ENCODE measurements around the gene GPR25.

Gene GPR25

GRCh38 chr1:200873671-200874397 lies 1.1 kb downstream of the GPR25 start:
- DNase-seq: no peak

DNA sequence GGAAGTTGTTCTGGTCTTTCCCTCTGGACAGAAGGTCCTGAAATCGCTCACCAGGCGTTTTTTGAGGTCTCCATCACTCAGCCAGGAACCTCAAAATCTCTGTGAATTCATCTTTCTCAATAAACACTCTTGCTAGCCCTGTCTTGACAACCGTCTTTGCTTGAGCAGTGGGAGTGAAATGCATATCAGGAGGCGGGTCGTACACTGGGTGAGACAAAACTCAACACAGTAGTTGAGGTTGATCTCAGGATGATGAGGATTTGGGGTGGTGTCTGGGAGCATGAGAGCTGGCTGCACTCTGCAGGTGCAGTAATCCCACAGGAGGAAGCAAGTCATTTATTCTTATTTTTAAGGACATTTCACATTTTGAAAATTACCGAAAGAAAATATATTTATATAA lies 1.9 kb downstream of the GPR25 start:
- DNase-seq: no peak

DNA sequence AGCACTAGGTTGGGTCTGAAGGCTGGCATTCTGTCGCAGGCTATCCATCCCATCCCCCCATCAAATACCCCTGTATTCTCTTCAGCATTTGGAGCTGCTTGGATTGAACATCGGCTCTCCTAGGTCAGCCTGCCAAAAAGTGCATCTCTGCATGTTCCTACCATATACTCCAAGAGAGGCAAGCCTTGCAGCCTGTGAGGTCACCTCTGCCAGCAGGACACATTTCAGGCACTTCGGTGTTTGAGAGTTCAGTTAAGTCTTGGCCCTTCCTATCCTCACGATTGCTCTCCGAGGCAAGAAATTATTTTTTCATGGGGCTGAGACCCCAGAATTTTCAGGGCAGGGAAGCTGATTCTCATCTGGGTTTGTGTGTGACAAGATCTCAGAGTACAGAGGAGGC lies 2.6 kb downstream of the GPR25 start:
- no peak for DNase-seq

DNA sequence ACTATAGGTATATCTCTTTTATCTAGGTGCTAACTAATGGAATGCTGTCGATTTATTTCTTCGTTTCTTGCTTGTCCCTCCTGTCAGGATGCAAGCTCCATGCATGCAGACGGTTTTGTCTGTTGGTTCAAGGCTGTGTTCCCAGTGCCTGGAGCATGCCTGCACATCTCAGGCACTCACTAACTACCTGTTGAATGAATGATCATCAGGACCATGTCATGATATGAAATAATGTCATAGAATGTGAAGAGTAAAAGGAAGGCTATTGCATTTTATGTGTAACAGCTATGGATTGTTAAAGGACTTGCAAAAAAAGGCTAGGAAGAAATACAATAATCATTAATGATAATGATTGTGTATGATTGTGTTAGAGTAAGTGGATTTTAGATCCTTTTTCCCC lies 4.2 kb downstream of the GPR25 start:
- DNase-seq: no peak

DNA sequence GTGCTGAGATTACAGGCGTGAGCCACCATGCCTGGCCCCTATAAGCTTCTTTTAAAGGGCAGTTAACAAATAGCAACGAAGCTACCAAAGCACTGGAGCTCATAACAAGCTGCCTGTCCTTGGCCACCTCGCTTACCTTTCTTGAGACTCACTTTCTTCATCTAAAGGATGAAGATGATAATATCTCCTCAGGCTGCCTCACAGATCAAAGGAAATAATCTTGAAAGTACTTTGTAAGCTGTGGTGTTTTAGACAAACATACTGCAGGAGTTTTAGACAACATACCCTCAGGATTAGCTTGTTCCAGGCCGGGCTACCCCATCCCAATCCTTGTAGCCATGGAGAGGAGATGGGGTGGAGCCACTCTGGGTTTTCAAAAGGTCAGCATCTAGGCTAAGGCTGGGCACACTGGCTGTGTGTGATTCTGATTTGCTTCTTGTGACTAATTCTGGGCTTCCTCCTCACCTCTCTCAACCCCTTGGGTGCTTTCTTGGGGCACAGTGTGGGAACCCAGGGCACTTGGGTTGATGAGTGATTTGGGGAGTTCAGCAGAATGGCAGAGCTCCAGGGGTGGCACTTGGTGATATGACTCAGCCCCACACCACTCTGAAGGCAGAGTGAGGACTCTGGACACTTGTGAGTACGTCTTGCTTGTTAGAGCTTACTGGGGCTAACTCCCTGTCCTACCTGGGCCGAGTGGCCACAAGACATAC lies 5.2 kb downstream of the GPR25 start:
- peak; percentile 42 for DNase-seq

GRCh38 chr1:200880212-200880611 lies 7.4 kb downstream of the GPR25 start:
- no peak for DNase-seq

GRCh38 chr1:200883118-200883517 lies 10.3 kb downstream of the GPR25 start:
- DNase-seq: no peak

- no peak for DNase-seq
Observed at GRCh38 chr1:200885623-200886402, 13.0 kb downstream of the GPR25 start.

DNA sequence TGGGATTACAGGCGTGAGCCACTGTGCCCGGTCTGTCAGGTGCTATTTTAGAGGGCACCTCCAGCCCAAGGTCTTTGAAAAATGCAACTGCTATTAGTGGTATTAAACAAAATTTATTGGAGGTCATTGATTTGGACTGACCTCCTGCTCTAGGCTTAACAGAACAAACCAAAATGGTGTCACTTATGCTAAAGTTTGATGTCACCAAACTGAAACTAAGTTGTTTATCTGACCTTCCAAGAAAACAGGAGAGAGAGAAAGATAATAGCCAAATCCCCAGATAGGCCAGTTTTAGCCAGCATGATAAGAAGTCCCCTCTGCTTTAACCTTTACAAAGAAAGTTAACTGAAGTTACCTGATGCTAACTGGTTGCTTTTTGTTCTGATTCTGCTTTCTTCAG lies 13.8 kb downstream of the GPR25 start:
- no peak for DNase-seq

DNA sequence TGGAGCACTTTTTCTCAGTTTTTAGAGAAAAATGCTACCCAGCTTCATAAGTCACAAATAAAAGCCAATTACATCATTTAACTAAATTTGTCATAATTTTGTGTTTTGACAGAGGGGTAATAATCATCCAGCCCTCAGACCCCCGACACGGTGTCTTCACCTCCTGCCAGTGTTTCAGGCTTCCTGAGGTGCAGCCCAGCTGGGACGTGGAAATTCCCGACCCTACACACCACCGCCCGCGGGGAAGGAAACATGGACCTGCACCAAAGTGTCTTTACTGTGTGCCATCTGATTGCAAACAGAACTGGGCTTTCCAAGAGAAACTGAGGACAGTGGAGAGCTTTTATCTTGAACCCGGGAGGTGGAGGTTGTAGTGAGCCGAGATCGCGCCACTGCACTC lies 14.3 kb downstream of the GPR25 start:
- no peak for DNase-seq

GRCh38 chr1:200887772-200888348 lies 15.1 kb downstream of the GPR25 start:
- no peak for DNase-seq

DNA sequence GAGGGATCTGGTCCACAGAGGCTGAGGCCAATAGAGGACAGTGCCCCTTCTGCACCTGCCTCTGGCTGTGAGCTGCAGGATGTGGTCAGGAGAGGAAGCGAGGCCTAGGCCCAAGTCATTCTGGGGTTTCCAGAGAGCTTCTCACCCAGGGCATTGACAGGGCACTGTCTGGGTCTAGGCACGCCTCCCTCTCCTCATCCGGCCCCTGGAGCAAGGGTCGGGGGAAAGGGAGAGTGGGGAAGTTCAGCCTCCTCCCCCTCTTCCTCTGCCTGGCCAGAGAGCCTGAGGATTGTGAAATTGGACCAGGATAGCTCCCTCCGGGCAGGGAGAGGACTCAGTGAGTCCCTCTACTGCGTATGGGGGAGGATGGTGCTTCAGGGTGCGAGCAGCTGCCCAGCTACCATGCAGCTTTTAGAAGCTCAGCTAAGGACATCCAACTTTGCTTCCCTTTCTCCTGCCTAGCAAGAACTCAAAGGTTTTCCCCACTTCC lies 15.6 kb downstream of the GPR25 start:
- peak; percentile 53 for DNase-seq

- DNase-seq: no peak
Observed at GRCh38 chr1:200889571-200889970, 16.8 kb downstream of the GPR25 start.

- no peak for DNase-seq
Observed at GRCh38 chr1:200890027-200890426, 17.2 kb downstream of the GPR25 start.

GRCh38 chr1:200890818-200891773 lies 18.3 kb downstream of the GPR25 start:
- peak; percentile 43 for DNase-seq

DNA sequence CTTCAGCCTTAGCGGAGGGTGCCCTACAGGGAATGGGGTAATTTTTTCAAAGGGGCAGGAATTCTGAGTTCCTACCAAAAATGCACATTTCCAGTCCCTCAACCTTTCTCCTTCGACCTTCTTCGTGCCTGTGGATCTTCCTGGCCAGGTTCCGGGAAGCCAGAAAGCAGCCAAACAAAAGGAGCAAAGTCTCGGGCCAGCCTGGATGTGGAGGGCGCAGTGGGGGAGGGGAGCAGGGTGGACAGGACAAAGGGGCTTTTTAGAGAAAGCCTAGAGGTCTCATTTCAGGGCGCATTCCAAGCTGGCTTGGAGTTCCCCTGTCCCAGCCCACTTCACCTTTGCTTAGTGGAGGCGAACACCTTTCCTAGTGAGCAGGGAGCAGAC lies 19.0 kb downstream of the GPR25 start:
- no peak for DNase-seq

DNA sequence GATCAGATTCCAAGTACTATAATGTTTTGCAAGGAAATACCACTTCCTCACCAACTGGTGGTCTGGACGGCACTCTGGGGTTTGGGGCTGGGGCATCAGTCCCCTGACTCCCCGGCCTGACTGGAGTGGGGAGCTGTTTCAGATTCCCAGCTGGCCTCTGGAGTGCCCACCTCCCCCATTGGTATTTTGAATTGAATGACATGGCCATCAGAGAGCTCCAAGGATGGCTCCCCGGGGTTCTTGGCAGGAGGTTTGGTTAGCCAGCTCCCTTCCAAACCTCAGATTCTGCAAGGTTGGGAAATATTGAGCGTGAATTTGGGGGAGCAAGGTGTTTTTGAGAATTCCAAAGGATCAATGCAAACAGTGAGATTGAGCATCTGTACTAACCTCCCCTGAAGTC lies 19.8 kb downstream of the GPR25 start:
- no peak for DNase-seq

- no peak for DNase-seq
Observed at GRCh38 chr1:200892958-200893357, 20.2 kb downstream of the GPR25 start.

DNA sequence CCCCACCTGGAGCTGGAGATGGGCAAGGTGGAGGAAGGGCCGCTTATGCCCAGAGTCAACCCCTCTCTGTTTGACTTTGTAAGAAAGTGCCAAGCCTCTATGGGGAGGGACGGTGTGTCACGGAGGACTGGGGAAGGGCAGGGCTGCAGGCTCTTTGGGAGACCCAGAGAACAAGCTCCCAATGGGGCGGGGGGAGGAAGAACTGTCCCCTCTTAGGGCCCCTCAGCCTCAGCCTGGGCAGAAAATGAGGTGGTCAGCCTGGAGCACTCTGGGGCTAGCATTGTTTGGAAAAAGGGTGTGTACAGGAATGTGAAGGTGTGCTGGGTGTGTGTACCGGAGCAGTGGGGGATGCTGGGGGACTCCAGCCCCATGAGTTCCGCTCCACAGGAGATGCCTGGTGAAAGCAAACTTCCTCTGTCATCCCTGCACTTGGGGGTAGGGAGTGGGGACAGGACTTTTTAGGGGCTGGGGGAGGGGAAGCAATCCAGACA lies 20.7 kb downstream of the GPR25 start:
- no peak for DNase-seq

DNA sequence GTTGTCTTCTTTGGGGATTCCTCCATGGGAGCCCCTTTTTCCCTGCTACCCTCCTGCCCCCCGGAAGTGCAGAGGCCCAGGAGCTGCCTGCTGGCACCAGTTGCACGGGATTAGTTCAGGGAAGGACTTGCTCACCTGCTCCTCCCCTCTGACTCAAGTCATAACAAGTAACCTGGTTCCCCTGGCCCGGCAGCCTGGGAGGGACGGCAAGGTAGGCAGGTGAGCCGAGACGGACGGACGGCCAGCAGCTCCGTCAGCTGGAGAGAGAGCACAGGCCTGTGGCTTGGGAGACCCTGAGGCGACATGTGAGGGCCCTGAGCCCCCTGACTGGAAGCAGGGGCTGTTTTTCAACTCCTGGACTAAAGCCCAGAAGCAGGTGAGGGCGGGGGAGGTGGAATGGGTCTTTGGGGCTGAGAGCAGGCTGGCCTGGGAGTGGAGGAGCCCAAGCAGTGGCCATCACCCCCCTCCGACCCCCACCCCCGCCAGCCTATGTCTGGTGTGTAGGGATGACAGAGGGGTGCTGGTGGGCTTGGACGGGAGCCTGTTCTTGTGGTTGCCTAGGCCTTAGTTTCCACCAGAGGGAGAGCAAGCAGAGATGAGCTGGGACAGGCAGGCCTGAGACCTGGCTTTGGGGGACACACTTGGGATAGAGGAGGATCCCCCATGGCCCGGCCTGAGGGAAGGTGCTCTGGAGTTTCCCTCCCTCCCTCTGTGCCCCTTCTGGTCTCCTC lies 22.1 kb downstream of the GPR25 start, which contains the start of gene INAVA:
INAVA (plus strand) TSS at position 189 of the 731 bp plus-strand sequence. CDS start 3,501 bp downstream, outside the sequence.
- no peak for DNase-seq

- no peak for DNase-seq
Observed at GRCh38 chr1:200895443-200895789, 22.6 kb downstream of the GPR25 start.
